ENCODE results near the gene LRRIQ1. TPM values are rescaled to one million over a fixed set of nuclear protein-coding genes. Genes with fewer than 3 reads are reported as not detected.

LRRIQ1 gene
- total RNA-seq, 1 experiment from 2014 or later = 0.70 TPM

- CTCF ChIA-PET = interaction anchor here (1.1 to 1.5 kb wide), 2 partner anchors 269 to 284 kb away, joined by 4 to 5 read pairs; no protein-coding TSS in a partner anchor
- Mint-ChIP-seq H3K27me3 (ENCODE audit: insufficient read depth, unreplicated experiment) (no peaks in the 10 kb centered on the region), H3K9me3 (ENCODE audit: unreplicated experiment) (no peaks in the 10 kb centered on the region), H3K36me3 (ENCODE audit: insufficient read depth, unreplicated experiment) (no peaks in the 10 kb centered on the region), H3K4me1 (ENCODE audit: insufficient read depth, unreplicated experiment) (no peaks in the 10 kb centered on the region), H3K27ac (ENCODE audit: low read depth, unreplicated experiment) (no peak overlapping the region), H3K4me3 (ENCODE audit: unreplicated experiment) (no peak overlapping the region)
- TF ChIP-seq, protein P1, sequence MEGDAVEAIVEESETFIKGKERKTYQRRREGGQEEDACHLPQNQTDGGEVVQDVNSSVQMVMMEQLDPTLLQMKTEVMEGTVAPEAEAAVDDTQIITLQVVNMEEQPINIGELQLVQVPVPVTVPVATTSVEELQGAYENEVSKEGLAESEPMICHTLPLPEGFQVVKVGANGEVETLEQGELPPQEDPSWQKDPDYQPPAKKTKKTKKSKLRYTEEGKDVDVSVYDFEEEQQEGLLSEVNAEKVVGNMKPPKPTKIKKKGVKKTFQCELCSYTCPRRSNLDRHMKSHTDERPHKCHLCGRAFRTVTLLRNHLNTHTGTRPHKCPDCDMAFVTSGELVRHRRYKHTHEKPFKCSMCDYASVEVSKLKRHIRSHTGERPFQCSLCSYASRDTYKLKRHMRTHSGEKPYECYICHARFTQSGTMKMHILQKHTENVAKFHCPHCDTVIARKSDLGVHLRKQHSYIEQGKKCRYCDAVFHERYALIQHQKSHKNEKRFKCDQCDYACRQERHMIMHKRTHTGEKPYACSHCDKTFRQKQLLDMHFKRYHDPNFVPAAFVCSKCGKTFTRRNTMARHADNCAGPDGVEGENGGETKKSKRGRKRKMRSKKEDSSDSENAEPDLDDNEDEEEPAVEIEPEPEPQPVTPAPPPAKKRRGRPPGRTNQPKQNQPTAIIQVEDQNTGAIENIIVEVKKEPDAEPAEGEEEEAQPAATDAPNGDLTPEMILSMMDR (IDR thresholded peaks at IDR 0.05; ENCODE audit: unreplicated experiment) = no peak
- intact Hi-C loops (cut with micrococcal nuclease) = loop anchor here (1.0 to 5.0 kb wide), 4 partner anchors 79 to 766 kb away; no protein-coding TSS in a partner anchor
- POLR2A ChIA-PET = interaction anchor here (0.8 kb wide), 1 partner anchor 21 kb away, joined by 4 read pairs; no protein-coding TSS in a partner anchor
- BruUV-seq (replicated peaks) = no TSS peak
- DNase-seq (ENCODE audit: unreplicated experiment) = no peak
Measured at GRCh38 chr12:85156569-85156968, 120.4 kb downstream of the LRRIQ1 start.

GRCh38 chr12:85157035-85157603, 121.0 kb downstream of the LRRIQ1 start:
- ChIA-PET CTCF (interaction anchor here (0.5 to 1.5 kb wide), 5 partner anchors 104 to 787 kb away, joined by 3 to 5 read pairs (median 4); no protein-coding TSS in a partner anchor), POLR2A (interaction anchor here (0.8 kb wide), 1 partner anchor 20 kb away, joined by 4 read pairs; no protein-coding TSS in a partner anchor)
- DNase-seq (ENCODE audit: unreplicated experiment) = no peak
- intact Hi-C loops (cut with micrococcal nuclease) = loop anchor here (2.0 to 5.0 kb wide), 3 partner anchors 80 to 765 kb away; no protein-coding TSS in a partner anchor
- Mint-ChIP-seq H3K4me1 (ENCODE audit: insufficient read depth, unreplicated experiment) (no peaks in the 10 kb centered on the region), H3K27me3 (ENCODE audit: insufficient read depth, unreplicated experiment) (no peaks in the 10 kb centered on the region), H3K4me3 (ENCODE audit: unreplicated experiment) (no peak overlapping the region), H3K36me3 (ENCODE audit: insufficient read depth, unreplicated experiment) (no peaks in the 10 kb centered on the region), H3K9me3 (ENCODE audit: unreplicated experiment) (no peaks in the 10 kb centered on the region), H3K27ac (ENCODE audit: low read depth, unreplicated experiment) (no peak overlapping the region)
- BruUV-seq (replicated peaks) = no TSS peak
- TF ChIP-seq, protein P1 (IDR thresholded peaks at IDR 0.05; ENCODE audit: unreplicated experiment) = no peak

GRCh38 chr12:85163752-85164321, 127.7 kb downstream of the LRRIQ1 start:
- no peak overlapping the region for H3K4me3 Mint-ChIP-seq (ENCODE audit: unreplicated experiment)
- no TSS peak for BruUV-seq (replicated peaks)
- no peak overlapping the region for H3K27ac Mint-ChIP-seq (ENCODE audit: low read depth, unreplicated experiment)
- H3K9me3 Mint-ChIP-seq (ENCODE audit: unreplicated experiment) = no peaks in the 10 kb centered on the region
- POLR2A ChIA-PET = interaction anchor here (0.6 kb wide), 1 partner anchor 271 kb away, joined by 3 read pairs; no protein-coding TSS in a partner anchor
- no peaks in the 10 kb centered on the region for H3K4me1 Mint-ChIP-seq (ENCODE audit: insufficient read depth, unreplicated experiment)
- DNase-seq (ENCODE audit: unreplicated experiment) = no peak
- CTCF ChIA-PET = interaction anchor here (0.6 kb wide), 1 partner anchor 48 kb away, joined by 3 read pairs; no protein-coding TSS in a partner anchor
- TF ChIP-seq, protein P1 (IDR thresholded peaks at IDR 0.05; ENCODE audit: unreplicated experiment) = no peak
- H3K27me3 Mint-ChIP-seq (ENCODE audit: insufficient read depth, unreplicated experiment) = no peaks in the 10 kb centered on the region
- intact Hi-C loops (cut with micrococcal nuclease) = no loop called here
- no peaks in the 10 kb centered on the region for H3K36me3 Mint-ChIP-seq (ENCODE audit: insufficient read depth, unreplicated experiment)

DNA sequence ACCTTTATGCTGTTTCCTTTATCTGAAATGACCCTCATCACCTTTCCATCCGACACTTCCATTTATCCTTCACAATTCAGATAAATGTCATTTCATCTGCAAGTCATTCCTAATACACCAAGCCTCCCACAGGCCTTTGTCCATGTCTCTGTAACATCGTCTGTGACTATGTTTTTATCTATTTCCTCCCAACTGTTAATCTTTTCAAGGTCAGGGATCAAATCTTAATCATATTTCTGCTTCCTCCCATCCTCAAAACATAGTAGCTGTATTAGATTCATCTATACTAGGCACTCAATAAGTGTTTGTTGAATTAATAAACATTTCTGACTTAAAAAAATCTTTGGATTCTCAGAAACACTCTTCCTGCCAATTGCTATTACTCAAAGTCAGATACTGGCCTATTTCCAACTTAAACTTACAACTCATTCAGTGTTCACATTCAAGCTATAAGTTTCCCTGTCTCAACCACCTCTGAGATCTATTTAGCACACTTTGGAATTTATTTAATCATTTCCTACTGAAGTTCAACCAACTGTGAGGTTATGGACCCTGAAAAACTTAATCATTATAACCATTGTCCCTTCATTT, 143.6 kb downstream of the LRRIQ1 start:
- BruUV-seq (replicated peaks) = no TSS peak
- no peaks in the 10 kb centered on the region for H3K36me3 Mint-ChIP-seq (ENCODE audit: insufficient read depth, unreplicated experiment)
- intact Hi-C loops (cut with micrococcal nuclease) = no loop called here
- DNase-seq (ENCODE audit: unreplicated experiment) = peak; percentile 52
- no peak overlapping the region for H3K27ac Mint-ChIP-seq (ENCODE audit: low read depth, unreplicated experiment)
- H3K4me3 Mint-ChIP-seq (ENCODE audit: unreplicated experiment) = no peak overlapping the region
- TF ChIP-seq, protein P1 (IDR thresholded peaks at IDR 0.05; ENCODE audit: unreplicated experiment) = no peak
- no peaks in the 10 kb centered on the region for H3K4me1 Mint-ChIP-seq (ENCODE audit: insufficient read depth, unreplicated experiment)
- POLR2A ChIA-PET = no interaction called here
- H3K27me3 Mint-ChIP-seq (ENCODE audit: insufficient read depth, unreplicated experiment) = no peaks in the 10 kb centered on the region
- H3K9me3 Mint-ChIP-seq (ENCODE audit: unreplicated experiment) = no peaks in the 10 kb centered on the region
- CTCF ChIA-PET = no interaction called here

Measured in MCF 10A (cell line).